Smooth muscle cell of the pulmonary artery (primary cell): ENCODE results near the gene SOX15. TPM values are rescaled to one million over a fixed set of nuclear protein-coding genes. Genes with fewer than 3 reads are reported as not detected.

Source experiments
- total RNA-seq: library from RNA; depleted of rRNA; stranded (reverse); fragments of >200 nt; gene quantifications from 2 replicates; pipeline ENCODE4 v1.2.3, GENCODE V29; 2014

The SOX15 gene
- 0.07 and 0.26 TPM in 2 replicates for total RNA-seq

GRCh38 chr17:7589891-7590691 lies at the start of gene SOX15:
Gene SOX15 (minus strand): TSS chr17:7590094. CDS start chr17:7589676, 418 bp downstream.

GRCh38 chr17:7629939-7630571 lies 40.2 kb upstream of the SOX15 start, which contains the start of gene SHBG:
Gene SHBG (plus strand): TSS chr17:7630135. CDS start chr17:7630173, 38 bp downstream.

GRCh38 chr17:7627250-7628121 lies 37.6 kb upstream of the SOX15 start, which contains the start of gene SAT2:
Gene SAT2 (minus strand): TSS chr17:7627821. CDS start chr17:7627635, 186 bp downstream.

GRCh38 chr17:7614425-7615264 lies 24.8 kb upstream of the SOX15 start, which contains the start of gene FXR2:
Gene FXR2 (minus strand): TSS chr17:7614897. CDS start chr17:7614532, 365 bp downstream.

GRCh38 chr17:7583253-7584109 lies 6.4 kb downstream of the SOX15 start, which contains the start of gene MPDU1:
Gene MPDU1 (plus strand): TSS chr17:7583852. CDS start chr17:7583863, 11 bp downstream.

GRCh38 chr17:7579001-7579833 lies 10.7 kb downstream of the SOX15 start, which contains the start of gene CD68:
Gene CD68 (plus strand): TSS chr17:7579638. CDS start chr17:7579678, 40 bp downstream.

GRCh38 chr17:7561589-7562207 lies 28.2 kb downstream of the SOX15 start, which contains the start of gene SENP3:
Gene SENP3 (plus strand): TSS chr17:7561919. CDS start chr17:7563077, 1,158 bp downstream.

GRCh38 chr17:7558544-7559319 lies 31.2 kb downstream of the SOX15 start, which contains the start of gene TNFSF13:
Gene TNFSF13 (plus strand): TSS chr17:7558750. CDS start chr17:7559040, 290 bp downstream.

GRCh38 chr17:7548585-7549400 lies 41.1 kb downstream of the SOX15 start, which contains the start of gene TNFSF12:
Gene TNFSF12 (plus strand): TSS chr17:7549058. CDS start chr17:7549154, 96 bp downstream.

Other genes with a start within 250 kb of the SOX15 start
- gene KCTD11, start 237.9 kb downstream of the SOX15 start, total RNA-seq, result 13.4 and 14.2 TPM in 2 replicates
- gene TMEM95, start 234.9 kb downstream of the SOX15 start, total RNA-seq, result not detected in 2 replicates
- 0.20 and 0.26 TPM in 2 replicates for gene TNK1, start 209.0 kb downstream of the SOX15 start, total RNA-seq
- 52.9 and 58.3 TPM in 2 replicates for gene PLSCR3, start 195.6 kb downstream of the SOX15 start, total RNA-seq
- 57.9 and 74.2 TPM in 2 replicates for gene TMEM256, start 186.0 kb downstream of the SOX15 start, total RNA-seq
- 23.7 and 28.4 TPM in 2 replicates for gene NLGN2, start 182.2 kb downstream of the SOX15 start, total RNA-seq
- gene SPEM1, start 169.8 kb downstream of the SOX15 start, total RNA-seq, result not detected in 2 replicates
- gene SPEM2, start 164.5 kb downstream of the SOX15 start, total RNA-seq, result not detected in 2 replicates
- not detected in 2 replicates for gene SPEM3, start 161.2 kb downstream of the SOX15 start, total RNA-seq
- 2.5 and 3.2 TPM in 2 replicates for gene TMEM102, start 154.7 kb downstream of the SOX15 start, total RNA-seq
- gene FGF11, start 150.6 kb downstream of the SOX15 start, total RNA-seq, result 12.9 and 16.7 TPM in 2 replicates
- gene CHRNB1, start 145.0 kb downstream of the SOX15 start, total RNA-seq, result 5.2 and 6.7 TPM in 2 replicates
- 39.2 and 45.6 TPM in 2 replicates for gene ZBTB4, start 110.5 kb downstream of the SOX15 start, total RNA-seq
- gene SLC35G6, start 108.6 kb downstream of the SOX15 start, total RNA-seq, result not detected in 2 replicates
- 117 and 118 TPM in 2 replicates for gene POLR2A, start 105.7 kb downstream of the SOX15 start, total RNA-seq
- gene TNFSF12, start 41.0 kb downstream of the SOX15 start, total RNA-seq, result 21.6 and 23.8 TPM in 2 replicates
- gene TNFSF13, start 31.3 kb downstream of the SOX15 start, total RNA-seq, result 1.4 and 2.4 TPM in 2 replicates
- 65.9 and 75.8 TPM in 2 replicates for gene SENP3, start 28.2 kb downstream of the SOX15 start, total RNA-seq
- 59.6 and 60.2 TPM in 2 replicates for gene CD68, start 10.5 kb downstream of the SOX15 start, total RNA-seq
- gene MPDU1, start 6.2 kb downstream of the SOX15 start, total RNA-seq, result 36.2 and 54.1 TPM in 2 replicates
- gene FXR2, start 24.8 kb upstream of the SOX15 start, total RNA-seq, result 42.3 and 51.2 TPM in 2 replicates
- gene SAT2, start 37.7 kb upstream of the SOX15 start, total RNA-seq, result 34.7 and 35.4 TPM in 2 replicates
- 0.53 and 0.72 TPM in 2 replicates for gene SHBG, start 40.0 kb upstream of the SOX15 start, total RNA-seq
- gene ATP1B2, start 60.8 kb upstream of the SOX15 start, total RNA-seq, result 0.07 and 0.33 TPM in 2 replicates
- 32.2 and 47.2 TPM in 2 replicates for gene TP53, start 97.4 kb upstream of the SOX15 start, total RNA-seq
- gene WRAP53, start 98.4 kb upstream of the SOX15 start, total RNA-seq, result 2.7 and 3.5 TPM in 2 replicates
- gene EFNB3, start 115.1 kb upstream of the SOX15 start, total RNA-seq, result 0.10 and 0.39 TPM in 2 replicates
- gene DNAH2, start 127.7 kb upstream of the SOX15 start, total RNA-seq, result 0.23 and 0.39 TPM in 2 replicates
- gene KDM6B, start 244.1 kb upstream of the SOX15 start, total RNA-seq, result 9.3 and 19.7 TPM in 2 replicates